K562 (cell line): ENCODE data around the gene GPRIN3. TPM values are rescaled to one million over a fixed set of nuclear protein-coding genes. Genes with fewer than 3 reads are reported as not detected.

Experiments
- ATAC-seq: fragments of 200-7000 bp; cut with Tn5 transposase; 3 replicates; pipeline ENCODE4 v1.9.1; 2020; ENCODE audit warnings: moderate library complexity
- BruUV-seq: library from RNA; stranded (reverse); fragments of 400-500 nt; replicated peaks from 2 replicates; lab custom pipeline; 2021; lab: Mats Ljungman, UMichigan
- CTCF ChIA-PET: fragments of 300-600 bp; formaldehyde crosslinking; extraction: SDS; loops from one replicate; lab custom pipeline; 2021; ENCODE audit warnings: low intra/inter-chr PET ratio; lab: Yijun Ruan, JAX
- POLR2A ChIA-PET: fragments of 300-600, 350-650 bp; sonication (Branson Sonifier 250); formaldehyde crosslinking; extraction: SDS; loops from one replicate; lab custom pipeline; 2021; ENCODE audit warnings: antibody characterized with exemption, inconsistent platforms; lab: Yijun Ruan, JAX
- DNase-seq, 4 experiments: peaks; one replicate each; pipeline versions ENCODE4 v3.0.0 to v3.0.0-alpha.2; 2011 to 2018; ENCODE audit warnings: low spot score in 3 of 4, mixed read lengths in 3 of 4; ENCODE audit errors: extremely low read depth in 1 of 4
- FAIRE-seq: peaks from 2 replicates; lab custom pipeline; 2011; peaks lifted over from hg19 to GRCh38; lab: Jason Lieb, UNC
- H2AFZ ChIP-seq: 2 replicates; pipeline ENCODE4 v1.6.0; 2011; ENCODE audit warnings: low read depth, low read length, control low read depth, inconsistent platforms
- H3K27ac ChIP-seq: fragments of 200-600 bp; 3 replicates; pipeline ENCODE4 v1.8.0; 2011; ENCODE audit warnings: low read depth, mild to moderate bottlenecking, control low read depth, inconsistent platforms, low read length, moderate library complexity, mixed read lengths; ENCODE audit errors: extremely low read depth
- H3K27me3 ChIP-seq, 2 experiments: fragments of 300-600 bp in 1 of 2; 2 replicates in 1 of 2; 3 replicates in 1 of 2; pipeline versions ENCODE4 v1.6.0 to v1.8.0; 2011; ENCODE audit warnings: inconsistent platforms in 2 of 2, low read length in 2 of 2, mild to moderate bottlenecking in 1 of 2, mixed read lengths in 1 of 2, moderate library complexity in 1 of 2; ENCODE audit not compliant: control insufficient read depth in 2 of 2, insufficient read depth in 2 of 2
- H3K36me3 ChIP-seq: fragments of 300-600 bp; 3 replicates; pipeline ENCODE4 v1.8.0; 2011; ENCODE audit warnings: mild to moderate bottlenecking, low read length, inconsistent platforms; ENCODE audit not compliant: control insufficient read depth, insufficient read depth
- H3K4me1 ChIP-seq, 2 experiments: fragments of 200-600 bp in 1 of 2; replicated peaks in 1 of 2; 2 replicates in 1 of 2; 3 replicates in 1 of 2; pipeline versions ENCODE4 v1.5.1 to v1.8.0; 2011; ENCODE audit warnings: inconsistent platforms in 2 of 2, low read length in 2 of 2, mild to moderate bottlenecking in 1 of 2, mixed read lengths in 1 of 2, moderate library complexity in 1 of 2; ENCODE audit not compliant: control insufficient read depth in 2 of 2, insufficient read depth in 2 of 2
- H3K4me2 ChIP-seq: 2 replicates; pipeline ENCODE4 v1.6.1; 2011; ENCODE audit warnings: low read length, control low read depth, inconsistent platforms, mixed read lengths; ENCODE audit not compliant: insufficient read depth
- H3K4me3 ChIP-seq: fragments of 200-600 bp; sonication (generic), shearing (Covaris generic); 2 replicates; pipeline ENCODE4 v1.5.1; 2016; ENCODE audit warnings: control low read depth, inconsistent platforms
- H3K79me2 ChIP-seq: fragments of 200-600 bp; 3 replicates; pipeline ENCODE4 v1.8.0; 2011; ENCODE audit warnings: low read length, inconsistent platforms; ENCODE audit not compliant: control insufficient read depth, insufficient read depth
- H3K9ac ChIP-seq, 2 experiments: 2 replicates each; pipeline versions ENCODE4 v1.6.0 to v1.6.1; 2011; ENCODE audit warnings: low read depth in 2 of 2, low read length in 2 of 2, control low read depth in 1 of 2, inconsistent platforms in 1 of 2, mild to moderate bottlenecking in 1 of 2, mixed read lengths in 1 of 2; ENCODE audit not compliant: insufficient read depth in 1 of 2
- H3K9me1 ChIP-seq: one replicate; pipeline ENCODE4 v1.6.0; 2011; ENCODE audit warnings: inconsistent platforms, mild to moderate bottlenecking, low read length, moderate library complexity; ENCODE audit not compliant: control insufficient read depth, insufficient read depth
- H3K9me3 ChIP-seq: replicated peaks from 2 replicates; pipeline ENCODE4 v1.5.1; 2011; ENCODE audit warnings: low read depth, low read length, inconsistent platforms; ENCODE audit not compliant: control insufficient read depth, insufficient read depth
- H4K20me1 ChIP-seq: replicated peaks from 2 replicates; pipeline ENCODE4 v1.6.1; 2011; ENCODE audit warnings: low read length, inconsistent platforms, mixed read lengths; ENCODE audit not compliant: control insufficient read depth, insufficient read depth
- HDAC3 ChIP-seq: fragments of 450-650 bp; IDR thresholded peaks from 2 replicates; pipeline ENCODE4 v1.6.1; 2018; ENCODE audit warnings: borderline replicate concordance, mild to moderate bottlenecking, moderate library complexity; ENCODE audit not compliant: partially characterized antibody
- RBBP5 ChIP-seq: fragments of 200-600 bp; sonication (generic); IDR thresholded peaks from 2 replicates; pipeline ENCODE4 v1.6.1; 2012; ENCODE audit warnings: borderline replicate concordance, mild to moderate bottlenecking, low read length, control low read depth, inconsistent platforms; ENCODE audit not compliant: insufficient read depth, poor library complexity, severe bottlenecking
- in situ Hi-C: fragments of 300-500 bp; cut with MboI; formaldehyde crosslinking; loops from 4 replicates; pipeline ENCODE4 v1.15.0; 2018; ENCODE audit warnings: inconsistent platforms, mixed read lengths
- intact Hi-C: fragments of 100-400 bp; cut with micrococcal nuclease; formaldehyde crosslinking; loops from 2 replicates; pipeline ENCODE4 v1.14.2; 2022
- polyA plus RNA-seq, 8 experiments: library from polyadenylated mRNA; depleted of rRNA in 4 of 8; stranded (reverse) in 5 of 8; unstranded in 3 of 8; fragments of >200 nt; fragmentation: Nextera tagmentation in 2 of 8; fragmentation: Illumina TruSeq in 1 of 8; extraction: Ambion mirVana in 2 of 8; extraction: Trizol in 1 of 8; gene quantifications; 2 replicates each; pipeline versions ENCODE4 v1.2.1 to v1.2.3, GENCODE V29; 2011 to 2014; ENCODE audit warnings: inconsistent platforms in 1 of 8, missing spikeins in 1 of 8
- total RNA-seq, 7 experiments: library from RNA; depleted of rRNA in 6 of 7; stranded (reverse); fragments of >200 nt in 6 of 7; fragmentation: Illumina TruSeq in 2 of 7; extraction: Trizol in 2 of 7; gene quantifications; 2 replicates each; pipeline versions ENCODE4 v1.2.1 to v1.2.3, GENCODE V29; 2011 to 2021; ENCODE audit warnings: low replicate concordance in 1 of 7
- TF ChIP-seq, protein P1 (sequence below): sonication (generic); formaldehyde crosslinking; IDR thresholded peaks from 2 replicates; pipeline ENCODE4 v1.8.0; 2022; ENCODE audit warnings: mild to moderate bottlenecking, missing genetic modification reagents

Gene GPRIN3
- total and polyA plus RNA-seq, 9 of the 15 experiments (the other 6 are each of a cell fraction or from before 2014, with no cell fraction given) = 0.02 TPM; not detected in 8

- TF ChIP-seq RBBP5 = no peak
These were observed 62.1 kb downstream of the GPRIN3 start (continued) for GRCh38 chr4:89245459-89245858.

DNA sequence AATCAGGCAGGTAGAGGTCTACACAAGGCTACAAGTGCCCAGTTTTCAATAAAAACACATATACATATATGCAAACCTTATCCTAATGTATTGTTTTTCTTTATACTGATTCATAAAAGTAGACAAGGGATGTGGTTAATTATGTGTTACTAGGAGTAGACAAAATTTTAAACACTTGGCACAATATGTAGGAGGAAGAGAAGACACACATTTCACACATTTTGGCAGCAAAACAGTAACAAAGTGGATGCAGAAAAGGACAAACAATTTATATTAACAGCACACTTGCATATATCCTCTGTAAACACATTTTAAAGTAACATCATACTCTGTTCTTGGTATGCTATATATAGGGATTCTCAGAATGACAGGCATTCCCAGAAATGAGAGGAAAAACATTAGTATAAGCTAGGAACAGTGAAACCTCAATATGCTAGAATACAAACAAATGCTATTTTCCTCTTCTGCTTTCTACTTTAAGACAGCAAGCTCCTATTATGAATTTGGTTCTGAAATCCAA, 63.8 kb downstream of the GPRIN3 start:
- FAIRE-seq (no peak), DNase-seq (no peak), ATAC-seq (no peak)
- no TSS peak for BruUV-seq
- in situ Hi-C loops (no loop called here), intact Hi-C loops (no loop called here)
- Histone ChIP-seq H3K27me3 (peaks cover 0 to 7% of the 10 kb centered on the region in 2 experiments; a peak in 1 of 5 replicates), H4K20me1 (no peaks in the 10 kb centered on the region), H3K9me3 (no peaks in the 10 kb centered on the region), H3K4me2 (no peak overlapping the region), H3K36me3 (no peaks in the 10 kb centered on the region), H2AFZ (no peak overlapping the region), H3K27ac (no peak overlapping the region), H3K9ac (no peak overlapping the region), H3K4me3 (no peak overlapping the region), H3K79me2 (no peaks in the 10 kb centered on the region), H3K4me1 (no peaks in the 10 kb centered on the region), H3K9me1 (no peaks in the 10 kb centered on the region)
- TF ChIP-seq, protein P1, sequence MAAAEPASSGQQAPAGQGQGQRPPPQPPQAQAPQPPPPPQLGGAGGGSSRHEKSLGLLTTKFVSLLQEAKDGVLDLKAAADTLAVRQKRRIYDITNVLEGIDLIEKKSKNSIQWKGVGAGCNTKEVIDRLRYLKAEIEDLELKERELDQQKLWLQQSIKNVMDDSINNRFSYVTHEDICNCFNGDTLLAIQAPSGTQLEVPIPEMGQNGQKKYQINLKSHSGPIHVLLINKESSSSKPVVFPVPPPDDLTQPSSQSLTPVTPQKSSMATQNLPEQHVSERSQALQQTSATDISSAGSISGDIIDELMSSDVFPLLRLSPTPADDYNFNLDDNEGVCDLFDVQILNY (CRISPR knock-in tag) = no peak
- no peak for TF ChIP-seq HDAC3
- ChIA-PET POLR2A (interaction anchor here (0.6 kb wide), 1 partner anchor 18 kb away, joined by 4 read pairs; no protein-coding TSS in a partner anchor), CTCF (no interaction called here)
